ENCODE results near the gene HSPB2.

DNA sequence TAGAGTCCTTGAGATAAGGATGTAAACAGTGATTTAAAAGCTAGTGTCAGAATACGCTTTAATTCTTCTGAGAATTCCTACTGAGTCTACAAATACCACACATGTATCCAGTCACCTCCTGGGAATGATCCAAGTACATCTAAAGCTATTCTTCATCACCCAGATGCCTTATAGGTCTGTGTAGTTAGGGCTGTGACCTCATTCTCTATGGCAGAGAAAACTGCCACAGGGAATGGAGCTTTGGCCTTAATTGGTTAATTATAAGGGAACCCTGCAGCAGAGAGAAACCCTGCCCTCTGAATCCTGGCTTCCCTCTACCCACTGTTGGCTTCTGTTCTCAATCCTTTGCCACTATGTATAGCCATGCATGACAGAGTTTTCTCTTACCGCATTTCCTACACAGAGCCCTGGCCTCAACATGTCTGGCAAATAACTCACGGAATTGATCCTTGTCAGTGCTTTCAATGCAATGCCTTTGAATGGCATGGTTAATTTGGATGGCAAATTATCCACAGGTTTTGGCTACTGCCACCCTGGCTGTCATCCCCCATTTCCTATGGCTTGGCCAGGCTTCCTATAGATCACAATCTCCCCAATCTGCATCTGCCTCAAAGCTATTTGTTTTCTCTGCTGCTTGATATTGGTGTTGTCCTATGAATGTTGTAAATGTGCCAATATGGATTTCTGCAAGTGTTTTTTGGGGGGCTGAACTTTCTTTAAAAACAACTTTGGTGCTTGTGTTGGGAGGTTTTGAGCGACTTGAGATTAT lies 27.5 kb downstream of the HSPB2 start:
- TF ChIP-seq POLR2AphosphoS5 (IDR thresholded peaks at IDR 0.05), result no peak
- TF ChIP-seq, protein P1, sequence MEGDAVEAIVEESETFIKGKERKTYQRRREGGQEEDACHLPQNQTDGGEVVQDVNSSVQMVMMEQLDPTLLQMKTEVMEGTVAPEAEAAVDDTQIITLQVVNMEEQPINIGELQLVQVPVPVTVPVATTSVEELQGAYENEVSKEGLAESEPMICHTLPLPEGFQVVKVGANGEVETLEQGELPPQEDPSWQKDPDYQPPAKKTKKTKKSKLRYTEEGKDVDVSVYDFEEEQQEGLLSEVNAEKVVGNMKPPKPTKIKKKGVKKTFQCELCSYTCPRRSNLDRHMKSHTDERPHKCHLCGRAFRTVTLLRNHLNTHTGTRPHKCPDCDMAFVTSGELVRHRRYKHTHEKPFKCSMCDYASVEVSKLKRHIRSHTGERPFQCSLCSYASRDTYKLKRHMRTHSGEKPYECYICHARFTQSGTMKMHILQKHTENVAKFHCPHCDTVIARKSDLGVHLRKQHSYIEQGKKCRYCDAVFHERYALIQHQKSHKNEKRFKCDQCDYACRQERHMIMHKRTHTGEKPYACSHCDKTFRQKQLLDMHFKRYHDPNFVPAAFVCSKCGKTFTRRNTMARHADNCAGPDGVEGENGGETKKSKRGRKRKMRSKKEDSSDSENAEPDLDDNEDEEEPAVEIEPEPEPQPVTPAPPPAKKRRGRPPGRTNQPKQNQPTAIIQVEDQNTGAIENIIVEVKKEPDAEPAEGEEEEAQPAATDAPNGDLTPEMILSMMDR (IDR thresholded peaks at IDR 0.05), result no peak
- no peak for TF ChIP-seq POLR2A (IDR thresholded peaks at IDR 0.05)
